OCI-M2 (cell line): ENCODE measurements around the gene SGCA.

Source experiments
- DNase-seq: peaks from one replicate; lab custom pipeline; 2025; ENCODE audit not compliant: unreplicated experiment; lab: John Stamatoyannopoulos, UW

Gene SGCA

GRCh38 chr17:50166518-50167181, 845 bp downstream of the SGCA start:
- no peak for DNase-seq

- DNase-seq = no peak
Measured at GRCh38 chr17:50167371-50167770, 1.6 kb downstream of the SGCA start.

- DNase-seq = no peak
Measured at GRCh38 chr17:50168319-50168718, 2.5 kb downstream of the SGCA start.

GRCh38 chr17:50169121-50169764, 3.4 kb downstream of the SGCA start:
- peak; percentile 25 for DNase-seq

- DNase-seq = no peak
Measured at GRCh38 chr17:50169881-50170459, 4.2 kb downstream of the SGCA start.

GRCh38 chr17:50170662-50171370, 5.0 kb downstream of the SGCA start:
- no peak for DNase-seq

- DNase-seq = no peak
Measured at GRCh38 chr17:50171371-50172071, 5.7 kb downstream of the SGCA start.

GRCh38 chr17:50172130-50172529, 6.3 kb downstream of the SGCA start:
- DNase-seq = no peak

GRCh38 chr17:50172936-50173334, 7.1 kb downstream of the SGCA start:
- DNase-seq = no peak

GRCh38 chr17:50173335-50173941, 7.6 kb downstream of the SGCA start:
- DNase-seq = no peak

GRCh38 chr17:50174444-50174843, 8.6 kb downstream of the SGCA start:
- DNase-seq = no peak

GRCh38 chr17:50175035-50175807, 9.4 kb downstream of the SGCA start:
- DNase-seq = no peak

GRCh38 chr17:50176559-50177357, 11.0 kb downstream of the SGCA start:
- DNase-seq = no peak

- no peak for DNase-seq
Measured at GRCh38 chr17:50177476-50177875, 11.7 kb downstream of the SGCA start.

- DNase-seq = no peak
Measured at GRCh38 chr17:50177983-50178834, 12.4 kb downstream of the SGCA start.

GRCh38 chr17:50180111-50180510, 14.3 kb downstream of the SGCA start:
- DNase-seq = no peak

GRCh38 chr17:50180620-50181019, 14.8 kb downstream of the SGCA start:
- DNase-seq = no peak

- no peak for DNase-seq
Measured at GRCh38 chr17:50181144-50181543, 15.3 kb downstream of the SGCA start.
